WI38 (cell line): ENCODE measurements around the gene ICOSLG.

Source experiments
- H3K4me3 ChIP-seq: 2 replicates; pipeline ENCODE4 v1.5.1; 2011; ENCODE audit warnings: low read depth, mild to moderate bottlenecking, control low read depth, low read length
- TF ChIP-seq, protein P1 (sequence below): IDR thresholded peaks from 2 replicates; pipeline ENCODE4 v1.5.1; 2012; ENCODE audit warnings: low read depth, mild to moderate bottlenecking, control low read depth, low read length

Gene ICOSLG

DNA sequence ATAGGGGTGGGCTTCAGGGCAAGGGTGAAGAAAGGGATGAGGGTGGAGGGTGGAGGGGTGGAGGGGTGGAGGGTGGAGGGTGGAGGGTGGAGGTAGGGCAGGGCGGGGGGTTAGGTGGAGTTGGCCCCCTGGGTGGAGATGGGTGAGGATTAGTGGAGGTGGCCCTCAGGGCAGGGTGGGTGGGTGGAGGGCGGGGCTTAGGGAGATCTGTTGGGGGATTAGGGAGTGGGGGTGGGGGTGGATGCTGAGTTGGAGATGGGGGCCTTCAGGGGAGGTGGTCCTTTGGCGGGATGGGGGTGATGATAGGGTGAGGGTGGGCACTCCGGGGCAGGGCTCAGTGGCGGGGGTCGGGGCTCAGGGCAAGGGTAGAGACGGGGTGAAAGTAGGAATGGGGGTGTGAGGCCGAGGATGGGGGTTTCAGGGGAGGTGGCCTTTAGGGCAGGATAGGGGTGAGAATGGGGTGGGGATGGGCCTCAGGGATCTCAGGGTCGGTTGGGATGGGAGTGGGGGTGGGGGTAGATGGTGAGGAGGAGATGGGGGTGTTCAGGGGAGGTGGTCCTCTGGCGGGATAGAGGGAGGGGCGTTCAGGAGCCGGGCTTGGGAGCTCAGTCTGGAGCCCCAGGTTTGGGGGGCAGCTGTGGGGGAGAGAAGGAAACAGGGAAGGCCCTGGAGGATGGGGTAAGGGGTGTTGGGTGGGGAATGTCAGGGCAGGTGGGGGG is 21.8 kb upstream of the ICOSLG start:
- H3K4me3 ChIP-seq, result no peak overlapping the region
- TF ChIP-seq, protein P1, sequence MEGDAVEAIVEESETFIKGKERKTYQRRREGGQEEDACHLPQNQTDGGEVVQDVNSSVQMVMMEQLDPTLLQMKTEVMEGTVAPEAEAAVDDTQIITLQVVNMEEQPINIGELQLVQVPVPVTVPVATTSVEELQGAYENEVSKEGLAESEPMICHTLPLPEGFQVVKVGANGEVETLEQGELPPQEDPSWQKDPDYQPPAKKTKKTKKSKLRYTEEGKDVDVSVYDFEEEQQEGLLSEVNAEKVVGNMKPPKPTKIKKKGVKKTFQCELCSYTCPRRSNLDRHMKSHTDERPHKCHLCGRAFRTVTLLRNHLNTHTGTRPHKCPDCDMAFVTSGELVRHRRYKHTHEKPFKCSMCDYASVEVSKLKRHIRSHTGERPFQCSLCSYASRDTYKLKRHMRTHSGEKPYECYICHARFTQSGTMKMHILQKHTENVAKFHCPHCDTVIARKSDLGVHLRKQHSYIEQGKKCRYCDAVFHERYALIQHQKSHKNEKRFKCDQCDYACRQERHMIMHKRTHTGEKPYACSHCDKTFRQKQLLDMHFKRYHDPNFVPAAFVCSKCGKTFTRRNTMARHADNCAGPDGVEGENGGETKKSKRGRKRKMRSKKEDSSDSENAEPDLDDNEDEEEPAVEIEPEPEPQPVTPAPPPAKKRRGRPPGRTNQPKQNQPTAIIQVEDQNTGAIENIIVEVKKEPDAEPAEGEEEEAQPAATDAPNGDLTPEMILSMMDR, result no peak

DNA sequence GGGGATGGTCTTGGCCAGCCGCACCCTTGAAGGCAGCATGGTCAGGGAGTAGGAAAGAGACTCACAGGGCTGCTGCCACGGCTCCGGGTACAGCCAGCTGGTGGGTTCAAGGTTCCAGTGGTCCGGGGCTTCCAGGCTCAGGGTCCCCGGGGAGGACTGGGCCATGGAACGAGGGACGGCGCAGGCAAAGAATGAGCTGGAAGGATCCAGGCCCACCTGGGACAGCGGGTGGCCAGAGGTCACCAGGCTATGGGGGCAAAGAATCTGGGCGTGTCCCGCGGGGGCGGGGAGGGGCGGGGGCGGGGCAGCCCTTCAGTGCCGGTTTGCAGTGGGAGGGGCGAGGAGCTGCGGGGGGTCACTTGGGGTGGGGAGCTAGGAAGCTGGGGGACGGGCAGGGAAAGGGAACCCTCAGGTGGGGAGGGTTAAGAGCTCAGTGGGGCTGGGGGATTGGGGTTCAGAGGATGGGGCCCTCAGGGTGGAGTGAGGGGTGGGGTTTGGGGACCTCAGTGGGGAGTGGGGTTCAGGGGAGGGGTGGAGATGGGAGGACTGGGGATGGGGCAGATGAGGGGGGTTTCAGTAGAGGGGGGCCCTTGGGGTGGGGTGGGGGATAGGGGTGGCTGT is 21.0 kb upstream of the ICOSLG start, which contains the start of gene DNMT3L:
DNMT3L (minus strand) TSS at position 223 of the 621 bp plus-strand sequence. CDS start 638 bp downstream, outside the sequence.
- TF ChIP-seq, protein P1, result no peak
- H3K4me3 ChIP-seq, result no peak within 1 kb of the TSS

DNA sequence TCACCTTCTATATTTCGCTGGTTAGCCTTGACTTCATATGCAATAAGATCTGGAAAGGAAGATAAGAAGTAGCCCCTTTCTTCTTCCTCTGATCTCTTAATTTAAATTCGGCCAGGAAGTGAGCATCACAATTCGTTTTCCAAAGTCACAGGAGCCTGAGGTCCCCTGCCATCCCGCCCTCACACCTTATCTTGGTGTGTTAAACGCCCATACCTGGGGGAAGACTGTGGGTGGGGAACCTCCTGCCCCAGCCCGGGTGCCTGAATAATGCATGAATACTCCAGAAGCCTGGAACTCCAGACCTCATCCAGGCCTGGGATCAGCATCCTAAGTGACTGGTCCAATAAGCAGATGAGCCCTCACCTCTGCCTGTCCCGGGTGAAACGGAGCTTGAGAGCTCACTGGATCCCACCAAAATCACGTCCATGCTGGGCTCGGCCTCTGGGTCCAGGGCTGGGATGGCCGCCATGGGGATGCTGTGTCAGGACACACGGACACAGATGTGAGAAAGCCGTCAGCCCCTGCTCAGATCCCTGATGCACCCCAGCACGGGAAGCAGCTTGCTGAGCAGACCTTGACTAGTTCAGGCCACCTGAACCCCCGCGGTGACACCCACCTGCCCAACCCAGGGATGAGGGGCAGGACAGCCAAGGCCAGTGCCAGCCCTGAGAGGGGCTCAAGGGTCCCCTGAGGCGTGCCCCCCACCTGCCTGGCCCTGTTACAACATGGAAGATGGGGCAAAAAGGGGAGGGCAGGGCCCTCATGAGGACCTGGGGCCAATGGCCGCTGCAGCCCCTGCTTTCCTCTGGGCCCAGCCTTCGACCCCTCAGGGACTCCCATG is 20.3 kb upstream of the ICOSLG start:
- no peak overlapping the region for H3K4me3 ChIP-seq
- TF ChIP-seq, protein P1, result no peak

DNA sequence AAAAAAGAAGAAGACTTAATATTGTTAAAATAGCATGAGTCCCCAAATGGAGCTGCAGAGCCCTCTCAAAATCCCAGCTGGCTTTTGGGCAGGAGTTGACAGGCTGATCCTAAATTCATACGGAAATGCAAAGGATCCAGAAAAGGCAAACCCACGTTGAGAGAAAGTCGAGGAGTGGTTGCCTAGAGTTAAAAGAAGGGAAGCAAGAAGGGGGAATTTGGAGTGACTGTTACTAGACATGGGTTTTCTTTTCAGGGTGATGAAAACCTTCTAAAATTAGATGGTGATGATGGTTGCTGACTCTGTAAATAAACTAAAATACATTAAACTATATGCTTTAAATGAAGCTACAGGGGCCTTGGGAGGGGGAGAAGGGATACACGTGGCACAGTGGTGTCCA is 19.3 kb upstream of the ICOSLG start:
- TF ChIP-seq, protein P1, result no peak
- no peak overlapping the region for H3K4me3 ChIP-seq

DNA sequence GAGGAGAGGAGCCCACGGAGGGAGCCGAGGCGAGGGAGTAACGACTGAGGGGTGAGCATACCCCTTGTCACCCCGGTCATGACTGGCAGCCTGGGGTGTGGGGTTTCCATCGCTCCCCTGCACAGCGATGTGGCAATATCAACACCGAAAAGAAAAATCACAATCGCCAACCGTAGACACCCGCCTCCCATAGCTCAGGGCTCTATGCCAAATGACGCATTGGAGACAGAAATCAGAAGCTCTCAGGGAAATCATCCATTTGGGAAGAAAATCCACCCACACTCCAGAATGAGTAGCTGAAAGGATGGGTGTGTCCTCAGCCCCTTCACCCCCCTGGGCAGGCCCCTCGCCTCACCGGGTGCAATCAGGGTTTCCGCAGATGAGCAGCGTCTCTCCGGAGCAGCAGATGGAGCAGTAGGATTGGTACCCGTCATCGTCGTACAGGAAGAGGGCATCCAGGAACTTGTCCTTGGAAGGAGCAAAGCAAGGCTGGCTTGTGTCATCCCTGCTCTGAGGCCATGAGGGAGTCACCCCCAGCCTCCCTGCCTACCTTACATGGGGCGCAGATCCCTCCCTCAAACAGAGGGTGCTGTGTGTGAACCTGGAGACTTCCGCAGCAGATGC is 18.5 kb upstream of the ICOSLG start:
- TF ChIP-seq, protein P1, result no peak
- H3K4me3 ChIP-seq, result no peak overlapping the region

DNA sequence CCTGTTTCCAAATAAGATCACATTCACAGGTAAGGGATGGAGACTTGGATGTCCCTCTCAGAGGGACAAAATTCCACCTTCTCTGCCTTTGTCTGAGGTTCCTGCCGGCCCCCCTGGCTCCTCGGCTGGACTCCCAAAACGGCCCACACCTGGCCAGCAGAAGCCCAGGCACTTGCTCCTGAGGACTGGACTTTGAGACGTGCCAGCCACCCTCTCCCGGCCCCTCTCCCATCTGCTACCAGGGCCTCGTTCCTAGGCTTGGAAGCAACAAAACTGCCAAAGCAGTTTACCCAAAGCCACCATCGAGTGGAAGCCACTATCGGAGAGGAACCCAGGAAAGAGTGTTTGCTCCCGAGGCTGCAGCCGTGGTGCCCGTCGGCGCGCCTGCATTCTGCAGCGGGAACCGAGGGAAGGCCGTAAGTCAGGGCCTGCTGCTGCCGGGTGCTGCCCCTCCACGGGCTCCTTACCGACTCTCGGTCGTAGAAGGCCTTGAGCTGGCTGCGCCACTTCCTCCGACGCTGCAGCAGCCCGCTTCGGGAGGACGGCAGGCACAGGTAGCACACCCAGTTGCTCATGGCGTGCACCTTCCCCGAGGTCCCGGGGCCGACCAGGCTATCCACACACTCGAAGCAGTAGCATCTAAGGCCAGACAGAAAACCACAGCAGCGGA is 17.4 kb upstream of the ICOSLG start:
- TF ChIP-seq, protein P1, result no peak
- H3K4me3 ChIP-seq, result no peak overlapping the region
